ENCODE measurements around the gene MYBPC3. TPM values are rescaled to one million over a fixed set of nuclear protein-coding genes. Genes with fewer than 3 reads are reported as not detected.
A peak's percentile ranks its signal among the peaks of the same experiment; 100 is the strongest.

MYBPC3 gene
- total RNA-seq, 4 donors from 2014 or later = 0.06 to 0.17 TPM; not detected in 2

DNA sequence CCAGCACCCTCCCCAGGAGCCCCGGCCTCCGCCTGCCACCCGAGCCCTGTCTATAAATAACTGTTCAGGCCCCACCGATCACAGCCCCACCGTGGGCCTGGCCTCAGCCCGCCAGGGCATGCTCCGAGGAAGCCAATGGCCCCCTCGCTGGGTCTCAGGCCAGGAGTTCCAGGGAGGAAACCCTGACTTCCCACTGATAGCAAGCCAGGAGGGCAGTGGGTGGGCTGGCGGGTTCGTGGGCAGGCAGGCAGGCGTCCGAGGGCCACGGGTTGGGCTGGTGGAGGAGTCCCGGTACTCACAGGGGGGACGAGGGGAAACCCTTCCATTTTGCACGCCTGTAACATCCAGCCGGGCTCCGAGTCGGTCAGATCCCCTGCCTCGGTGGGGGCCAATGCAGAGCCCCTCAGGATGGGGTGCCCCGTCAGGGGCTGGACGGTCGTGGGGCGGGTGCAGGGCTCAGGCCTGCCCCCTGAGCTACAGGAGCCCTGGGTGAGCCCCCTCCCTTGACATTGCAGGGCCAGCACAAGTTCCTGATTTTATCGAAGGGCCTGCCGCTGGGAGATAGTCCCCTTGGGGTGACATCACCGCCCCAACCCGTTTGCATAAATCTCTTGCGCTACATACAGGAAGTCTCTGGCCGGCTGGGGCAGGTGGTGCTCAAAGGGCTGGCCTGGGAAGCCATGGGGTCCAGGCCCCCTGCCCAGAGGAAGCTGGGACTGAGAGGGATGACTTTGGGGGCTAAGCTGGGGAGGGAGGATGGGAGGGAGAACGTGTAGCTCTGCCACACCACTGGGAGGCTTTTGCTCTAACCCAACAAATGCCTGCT lies 25.7 kb upstream of the MYBPC3 start, which contains the start of gene SPI1:
SPI1 (minus strand) TSS at position 538 of the 826 bp plus-strand sequence; CDS start at position 344, 194 bp downstream.
- no peak for DNase-seq (ENCODE audit: extremely low spot score)
- WGBS = 89% methylated on average over 3 of the region's 31 CpGs
- Histone ChIP-seq H3K9me3 (no peaks in the 10 kb centered on the region), H3K27me3 (no peaks in the 10 kb centered on the region), H3K4me3 (peak within 1 kb of the TSS; percentile 39 to 53 (median 41)), H3K27ac (replicated peaks in 1 of 4) (peak within 1 kb of the TSS; percentile 51 to 72 (median 64)), H3K4me1 (peaks cover 0 to 8% (median 3%) of the 10 kb centered on the region in 4 donors), H3K36me3 (no peaks in the 10 kb centered on the region)
- TF ChIP-seq POLR2A (IDR thresholded peaks at IDR 0.05; ENCODE audit: low read depth) = no peak
- TF ChIP-seq POLR2AphosphoS5 (IDR thresholded peaks at IDR 0.05) = peak in 1 of 2 donors; percentile 33
- TF ChIP-seq EP300 (IDR thresholded peaks at IDR 0.05) = no peak
- TF ChIP-seq, protein P1, sequence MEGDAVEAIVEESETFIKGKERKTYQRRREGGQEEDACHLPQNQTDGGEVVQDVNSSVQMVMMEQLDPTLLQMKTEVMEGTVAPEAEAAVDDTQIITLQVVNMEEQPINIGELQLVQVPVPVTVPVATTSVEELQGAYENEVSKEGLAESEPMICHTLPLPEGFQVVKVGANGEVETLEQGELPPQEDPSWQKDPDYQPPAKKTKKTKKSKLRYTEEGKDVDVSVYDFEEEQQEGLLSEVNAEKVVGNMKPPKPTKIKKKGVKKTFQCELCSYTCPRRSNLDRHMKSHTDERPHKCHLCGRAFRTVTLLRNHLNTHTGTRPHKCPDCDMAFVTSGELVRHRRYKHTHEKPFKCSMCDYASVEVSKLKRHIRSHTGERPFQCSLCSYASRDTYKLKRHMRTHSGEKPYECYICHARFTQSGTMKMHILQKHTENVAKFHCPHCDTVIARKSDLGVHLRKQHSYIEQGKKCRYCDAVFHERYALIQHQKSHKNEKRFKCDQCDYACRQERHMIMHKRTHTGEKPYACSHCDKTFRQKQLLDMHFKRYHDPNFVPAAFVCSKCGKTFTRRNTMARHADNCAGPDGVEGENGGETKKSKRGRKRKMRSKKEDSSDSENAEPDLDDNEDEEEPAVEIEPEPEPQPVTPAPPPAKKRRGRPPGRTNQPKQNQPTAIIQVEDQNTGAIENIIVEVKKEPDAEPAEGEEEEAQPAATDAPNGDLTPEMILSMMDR (IDR thresholded peaks at IDR 0.05) = no peak
- intact Hi-C loops (cut with DNase I) = no loop called here

DNA sequence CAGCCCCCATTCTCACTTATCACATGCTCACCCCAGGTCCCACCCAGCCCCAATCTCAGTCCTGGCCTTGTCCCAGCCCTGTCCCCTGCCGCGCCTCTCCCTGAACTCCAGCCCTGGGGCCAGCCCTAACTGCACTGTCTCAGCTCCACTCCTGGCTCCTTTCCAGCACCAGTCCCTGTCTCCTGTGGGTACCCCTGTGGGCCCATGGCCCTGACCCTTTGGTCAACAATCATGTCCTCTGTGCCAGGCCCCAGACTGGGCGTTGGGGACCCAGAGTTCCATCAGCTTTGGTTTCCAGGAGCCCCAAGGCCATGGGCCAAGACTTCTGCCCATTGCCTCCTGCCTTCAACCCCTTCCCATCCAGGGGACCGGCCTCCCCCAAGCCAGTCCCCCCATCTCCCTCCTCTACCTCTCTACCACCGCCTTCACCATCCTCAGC lies 25.1 kb upstream of the MYBPC3 start:
- Histone ChIP-seq H3K4me3 (peak overlapping the region; percentile 39 to 53 (median 41)), H3K27ac (replicated peaks in 1 of 4) (peak overlapping the region; percentile 51 to 72 (median 64)), H3K9me3 (no peaks in the 10 kb centered on the region), H3K4me1 (peaks cover 0 to 8% (median 3%) of the 10 kb centered on the region in 4 donors), H3K27me3 (no peaks in the 10 kb centered on the region), H3K36me3 (no peaks in the 10 kb centered on the region)
- intact Hi-C loops (cut with DNase I) = no loop called here
- no peak for DNase-seq (ENCODE audit: extremely low spot score)
- TF ChIP-seq, protein P1 (IDR thresholded peaks at IDR 0.05) = no peak
- no peak for TF ChIP-seq POLR2AphosphoS5 (IDR thresholded peaks at IDR 0.05)
- no peak for TF ChIP-seq POLR2A (IDR thresholded peaks at IDR 0.05; ENCODE audit: low read depth)
- TF ChIP-seq EP300 (IDR thresholded peaks at IDR 0.05) = no peak
- 80% methylated on average over 5 of the region's 5 CpGs for WGBS

DNA sequence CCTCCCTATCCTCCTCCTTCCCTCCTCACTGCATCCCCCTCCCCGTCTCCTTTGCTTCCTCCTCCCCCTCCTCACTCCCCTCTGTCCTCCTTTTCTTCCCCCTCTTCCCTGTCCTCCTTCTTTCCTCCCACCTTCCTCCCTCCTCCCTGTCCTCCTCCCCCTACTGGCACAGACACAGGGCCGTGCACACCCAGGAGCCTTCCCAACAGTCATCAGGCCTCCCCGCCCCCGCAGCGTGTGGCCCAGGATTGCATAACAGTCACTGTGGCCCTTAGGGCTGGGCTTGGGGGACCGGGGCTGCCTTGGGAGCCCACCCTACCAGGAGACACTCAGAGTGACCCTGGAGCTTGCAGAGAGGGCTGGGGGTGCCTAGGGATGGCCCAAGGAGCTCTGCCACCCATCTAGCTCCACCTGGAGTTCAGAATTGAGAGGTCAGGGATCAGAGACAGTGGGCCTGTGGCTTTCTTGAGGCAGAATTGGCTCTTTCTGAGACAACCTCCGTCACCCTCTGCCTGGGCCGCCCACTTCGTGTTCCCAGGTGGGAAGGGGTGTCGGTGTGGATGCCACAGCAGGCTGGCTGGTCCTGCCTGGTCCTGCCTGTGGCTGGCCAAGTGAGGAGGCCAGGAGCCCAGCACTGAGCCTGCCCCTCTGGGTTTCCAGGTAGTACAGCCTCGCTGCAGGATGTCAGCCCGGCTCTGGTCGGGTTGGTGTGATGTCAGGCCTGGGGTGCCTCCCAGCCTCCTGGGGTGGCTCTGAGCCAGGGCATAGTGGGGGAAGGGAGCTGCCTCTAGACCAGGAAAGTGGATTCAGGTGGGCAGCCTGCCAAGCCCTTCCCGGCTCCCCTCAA lies 24.2 kb upstream of the MYBPC3 start:
- no peak for DNase-seq (ENCODE audit: extremely low spot score)
- Histone ChIP-seq H3K27ac (replicated peaks in 1 of 4) (peak overlapping the region; percentile 31 to 72 (median 64)), H3K27me3 (no peaks in the 10 kb centered on the region), H3K4me1 (peaks cover 0 to 8% (median 3%) of the 10 kb centered on the region in 4 donors), H3K4me3 (peak overlapping the region; percentile 39 to 53 (median 41)), H3K9me3 (no peaks in the 10 kb centered on the region), H3K36me3 (no peaks in the 10 kb centered on the region)
- intact Hi-C loops (cut with DNase I) = no loop called here
- TF ChIP-seq EP300 (IDR thresholded peaks at IDR 0.05) (no peak), POLR2A (IDR thresholded peaks at IDR 0.05; ENCODE audit: low read depth) (no peak), POLR2AphosphoS5 (IDR thresholded peaks at IDR 0.05) (no peak)
- TF ChIP-seq, protein P1 (IDR thresholded peaks at IDR 0.05) = no peak
- 60% methylated on average over 14 of the region's 14 CpGs for WGBS

DNA sequence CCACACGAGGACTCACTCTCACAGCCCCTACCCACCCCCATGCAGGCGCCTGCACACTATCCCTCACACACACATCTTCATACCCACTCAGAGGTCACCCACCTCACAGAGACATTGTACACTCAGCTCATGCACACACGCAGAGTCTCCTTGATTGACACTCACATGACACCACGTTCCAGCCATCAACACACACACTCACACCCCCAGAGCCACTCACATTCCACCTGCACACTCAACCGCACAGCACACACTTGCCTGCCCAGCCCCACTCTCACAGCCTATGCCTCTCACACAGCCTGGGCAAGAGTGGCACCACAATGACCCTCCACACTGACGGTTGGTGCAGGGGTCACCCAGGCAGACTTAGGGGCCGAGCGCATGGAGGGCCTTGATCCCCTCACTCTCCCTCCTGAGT lies 23.6 kb upstream of the MYBPC3 start:
- DNase-seq (ENCODE audit: extremely low spot score) = no peak
- WGBS = 63% methylated on average over 8 of the region's 8 CpGs
- Histone ChIP-seq H3K4me3 (peak overlapping the region; percentile 39 to 53 (median 41)), H3K36me3 (no peaks in the 10 kb centered on the region), H3K27me3 (no peaks in the 10 kb centered on the region), H3K9me3 (no peaks in the 10 kb centered on the region), H3K27ac (replicated peaks in 1 of 4) (no peak overlapping the region), H3K4me1 (peaks cover 0 to 8% (median 3%) of the 10 kb centered on the region in 4 donors)
- intact Hi-C loops (cut with DNase I) = no loop called here
- TF ChIP-seq POLR2AphosphoS5 (IDR thresholded peaks at IDR 0.05) (no peak), POLR2A (IDR thresholded peaks at IDR 0.05; ENCODE audit: low read depth) (no peak)
- TF ChIP-seq, protein P1 (IDR thresholded peaks at IDR 0.05) = no peak
